HG02678 (cell line): ENCODE results near the gene F2R.
"Not testable (repeated sequence)": the region's sequence is repeated elsewhere in the genome, so short reads cannot be mapped to it uniquely, and the experiment has no call there.

Experiments used
- ATAC-seq: cut with Tn5 transposase; IDR thresholded peaks from one replicate; pipeline ENCODE4 v1.9.1; 2021; ENCODE audit warnings: mild to moderate bottlenecking, moderate library complexity; ENCODE audit not compliant: unreplicated experiment

The F2R gene

DNA sequence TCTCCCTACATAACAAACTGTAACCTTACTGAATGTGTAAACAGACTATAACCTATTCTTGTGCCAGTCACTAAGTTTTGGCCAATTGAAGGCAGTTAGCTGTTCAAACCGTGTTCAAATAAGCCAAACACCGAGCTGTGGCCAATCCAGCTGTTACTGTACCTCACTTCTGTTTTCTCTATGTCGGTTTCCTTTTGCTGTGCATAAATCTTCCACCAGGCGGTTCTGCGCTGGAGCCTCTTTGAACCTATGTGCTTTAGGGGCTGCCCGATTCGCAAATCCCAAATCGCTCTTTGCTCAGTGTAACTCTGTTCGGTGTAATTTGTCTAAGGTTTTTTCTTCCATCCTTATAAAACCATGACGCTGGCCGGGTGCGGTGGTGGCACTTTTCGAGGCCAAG lies 31.8 kb downstream of the F2R start:
- no peak for ATAC-seq

GRCh38 chr5:76751291-76751690 lies 35.4 kb downstream of the F2R start:
- no peak for ATAC-seq

DNA sequence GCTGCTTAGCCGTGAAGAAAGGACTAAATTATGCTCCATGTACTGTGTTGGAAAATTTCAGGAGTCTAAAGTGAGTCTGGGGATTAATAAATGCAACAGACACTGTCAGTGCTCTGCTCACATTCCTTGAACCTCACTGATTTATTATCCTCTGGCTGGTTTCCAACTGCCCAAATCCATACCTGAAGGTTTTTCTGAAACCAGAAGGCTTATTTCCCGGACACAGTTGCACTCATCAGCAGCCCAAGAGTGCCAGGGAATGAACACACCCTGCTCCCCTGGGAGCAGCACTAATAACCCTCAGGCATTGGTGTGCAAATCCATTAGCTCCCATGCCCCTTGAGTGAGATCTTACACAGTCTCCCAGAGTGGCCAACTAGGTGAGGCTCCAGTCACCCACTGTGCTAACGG lies 38.7 kb downstream of the F2R start:
- ATAC-seq = no peak

DNA sequence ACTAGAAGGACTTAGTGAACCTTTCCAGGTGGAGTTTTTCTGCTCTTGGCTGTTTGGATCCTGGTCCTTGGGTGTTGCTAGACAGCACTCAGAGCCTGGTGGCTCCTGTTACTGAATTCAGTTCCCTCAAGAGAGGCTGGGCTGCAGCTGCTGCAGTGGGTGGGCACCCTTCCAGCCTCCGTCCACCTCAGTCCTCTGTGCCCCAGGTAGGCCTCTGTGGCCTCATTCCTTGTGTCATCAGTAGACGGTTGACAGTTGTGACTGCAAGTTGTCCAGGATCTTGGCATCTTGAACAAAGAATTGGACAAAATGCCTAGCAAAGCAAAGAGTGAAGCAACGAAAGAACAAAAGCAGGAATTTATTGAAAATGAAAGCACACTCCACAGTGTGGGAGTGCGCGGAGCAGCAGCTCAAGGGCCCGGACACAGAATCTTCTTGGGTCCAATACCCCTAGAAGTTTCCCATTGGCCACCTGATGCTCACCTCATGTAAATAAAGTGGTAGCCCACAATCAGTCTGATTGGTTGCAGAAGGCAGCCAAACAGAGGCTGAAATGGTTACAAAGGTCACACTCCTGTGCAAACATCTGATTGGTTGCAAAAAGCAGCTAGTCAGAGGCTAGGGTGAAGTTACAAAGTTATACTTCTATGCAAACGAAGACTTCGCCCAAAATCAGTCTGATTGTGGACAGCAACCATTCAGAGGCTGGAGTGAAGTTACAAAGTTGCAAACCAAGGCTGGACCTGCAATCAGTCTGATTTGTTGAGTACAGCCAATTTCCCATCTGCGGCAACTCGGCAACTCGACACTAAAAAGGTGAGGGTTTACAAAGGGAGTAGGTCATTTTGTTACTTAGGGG lies 40.1 kb downstream of the F2R start:
- ATAC-seq = no peak

DNA sequence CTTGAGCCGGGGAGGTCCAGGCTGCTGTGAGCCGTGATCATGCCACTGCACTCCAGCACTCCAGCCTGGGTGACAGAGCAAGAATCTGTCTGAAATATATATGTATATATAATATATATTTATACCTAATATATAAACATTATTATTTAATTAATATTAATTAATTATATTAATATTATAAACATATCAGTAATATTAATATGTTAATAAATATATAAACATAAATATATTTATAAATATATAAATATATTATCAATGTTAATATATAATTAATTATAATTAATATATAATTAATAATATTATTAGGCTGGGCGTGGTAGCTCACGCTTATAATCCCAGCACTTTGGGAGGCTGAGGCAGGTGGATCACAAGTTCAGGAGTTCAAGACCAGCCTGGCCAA lies 41.1 kb downstream of the F2R start:
- ATAC-seq = no peak

DNA sequence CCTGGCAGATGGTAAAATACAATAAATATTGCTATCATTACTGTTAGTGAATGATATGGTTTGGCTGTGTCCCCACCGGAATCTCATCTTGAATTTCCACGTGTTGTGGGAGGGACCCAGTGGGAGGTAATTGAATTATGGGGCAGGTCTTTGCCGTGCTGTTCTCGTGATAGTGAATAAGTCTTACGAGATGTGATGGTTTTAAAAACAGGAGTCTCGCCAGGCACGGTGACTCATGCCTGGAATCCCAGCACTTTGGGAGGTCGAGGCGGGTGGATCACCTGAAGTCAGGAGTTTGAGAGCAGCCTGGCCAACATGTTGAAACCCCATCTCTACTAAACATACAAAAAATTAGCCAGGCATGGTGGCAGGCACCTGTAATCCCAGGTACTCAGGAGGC lies 45.2 kb downstream of the F2R start:
- ATAC-seq = not testable (repeated sequence)

DNA sequence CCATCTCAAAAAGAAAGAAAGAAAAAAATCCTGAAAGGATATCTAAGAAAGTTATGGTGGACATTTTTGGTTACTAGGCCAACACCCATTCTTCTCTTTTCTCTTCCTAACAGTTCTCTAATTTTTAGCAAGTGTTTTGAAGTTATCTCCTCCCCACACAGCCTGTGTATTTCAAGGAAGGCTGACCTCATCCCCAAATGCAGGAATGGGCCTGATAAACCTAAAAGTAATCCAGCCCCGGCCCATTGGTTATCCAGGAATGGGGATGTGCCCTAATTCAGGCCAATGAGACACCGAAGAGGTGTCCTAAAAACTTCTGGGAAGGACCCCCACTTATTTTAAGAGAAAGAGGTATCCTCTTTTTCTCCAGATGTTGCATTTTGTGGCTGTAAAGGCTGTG lies 46.6 kb downstream of the F2R start:
- no peak for ATAC-seq

DNA sequence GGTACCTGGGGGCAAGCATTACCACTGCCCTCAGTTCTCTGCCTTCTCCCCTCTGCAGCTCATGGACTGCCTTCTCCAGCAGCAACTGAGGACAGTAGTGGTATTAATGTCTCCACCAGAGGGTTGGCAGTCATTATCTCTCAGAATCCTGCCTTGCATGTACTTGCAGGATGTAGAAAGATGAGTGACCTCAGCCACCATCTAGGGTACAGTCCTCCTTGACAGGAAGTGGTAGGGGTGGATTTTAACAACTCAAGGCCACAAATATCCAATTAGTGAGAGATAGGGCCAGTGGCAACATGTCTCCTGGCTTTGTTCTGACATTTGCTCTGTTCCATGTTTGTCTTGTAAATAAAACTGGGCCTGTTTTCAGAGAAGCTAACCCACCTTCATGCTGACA lies 47.2 kb downstream of the F2R start:
- no peak for ATAC-seq

DNA sequence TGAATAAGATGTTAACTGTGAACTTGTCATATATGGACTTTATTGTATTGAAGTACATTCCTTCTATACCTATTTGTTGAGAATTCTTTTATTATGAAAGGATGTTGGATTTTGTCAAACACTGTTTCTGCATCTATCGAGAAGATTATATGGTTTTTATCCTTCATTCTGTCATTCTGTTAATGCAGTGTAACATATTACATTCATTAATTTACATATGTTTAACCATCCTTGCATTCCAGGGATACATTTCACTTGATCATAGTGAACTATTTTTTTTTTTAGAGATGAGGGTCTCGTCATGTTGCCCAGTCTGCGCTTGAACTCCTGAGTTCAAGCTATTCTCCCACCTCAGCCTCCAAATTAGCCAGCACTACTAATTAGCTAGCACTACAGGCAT lies 48.4 kb downstream of the F2R start:
- ATAC-seq = no peak

DNA sequence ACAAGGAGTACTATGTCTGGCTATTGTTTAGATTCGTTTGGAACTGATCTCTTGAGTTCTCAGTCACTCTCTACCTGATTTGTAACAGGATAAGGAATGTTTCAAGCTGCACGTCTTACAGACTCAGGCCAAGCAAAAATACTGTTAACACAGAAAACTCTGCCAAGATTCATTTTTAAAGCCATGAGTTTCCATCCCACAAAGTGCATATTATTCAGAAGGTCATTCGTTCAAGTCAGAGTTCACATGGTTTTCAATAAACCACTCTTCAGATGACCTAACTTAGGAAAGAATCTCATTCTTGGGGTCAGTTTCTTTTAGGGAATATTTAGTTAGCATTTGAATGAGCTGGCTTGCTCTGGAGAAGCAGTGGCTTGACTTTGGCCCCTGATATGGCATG lies 49.3 kb downstream of the F2R start:
- ATAC-seq = no peak

GRCh38 chr5:76766746-76767145 lies 50.8 kb downstream of the F2R start:
- no peak for ATAC-seq

GRCh38 chr5:76771041-76771440 lies 55.1 kb downstream of the F2R start:
- not testable (repeated sequence) for ATAC-seq

DNA sequence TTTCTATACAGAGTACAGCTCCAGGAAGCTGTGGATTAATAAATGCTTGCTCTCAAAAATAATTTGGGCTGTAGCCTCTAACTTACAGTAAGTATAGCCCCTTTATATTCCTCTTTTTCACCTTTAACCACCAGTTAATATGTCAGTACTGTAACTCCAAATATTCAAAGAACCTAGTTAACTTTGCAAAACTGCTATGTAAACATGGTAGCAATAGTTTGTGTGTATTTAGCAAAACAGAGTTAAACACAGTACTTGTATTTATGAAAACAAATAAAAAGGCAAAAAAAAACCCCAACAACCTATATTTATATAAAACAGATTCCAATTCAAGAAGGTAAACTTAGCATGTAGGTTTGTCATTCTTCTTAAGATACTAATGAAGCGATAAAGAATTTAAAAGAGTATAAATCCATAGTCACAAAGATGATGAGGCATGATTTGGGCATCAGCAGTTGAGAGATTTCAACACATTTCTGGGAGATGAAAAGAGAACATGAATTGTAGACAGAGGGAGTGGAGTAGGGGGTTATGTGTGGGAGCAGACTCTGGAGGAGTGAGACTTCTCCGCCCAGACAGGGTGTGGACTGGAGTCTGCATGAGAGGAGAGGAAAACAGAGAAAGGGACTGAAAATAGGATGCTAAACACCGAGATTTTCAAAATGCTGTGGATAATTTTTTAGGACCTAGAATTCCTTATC lies 55.9 kb downstream of the F2R start:
- no peak for ATAC-seq

- ATAC-seq = no peak
Measured at GRCh38 chr5:76775921-76776320, 60.0 kb downstream of the F2R start.

GRCh38 chr5:76776391-76776790 lies 60.5 kb downstream of the F2R start:
- no peak for ATAC-seq

- not testable (repeated sequence) for ATAC-seq
Measured at GRCh38 chr5:76780616-76781015, 64.7 kb downstream of the F2R start.

GRCh38 chr5:76781775-76782174 lies 65.8 kb downstream of the F2R start:
- no peak for ATAC-seq

- ATAC-seq = no peak
Measured at GRCh38 chr5:76782444-76782843, 66.5 kb downstream of the F2R start.
